ENCODE measurements around the gene ANKHD1.

The ANKHD1 gene

GRCh38 chr5:140547508-140548299 lies 146.1 kb downstream of the ANKHD1 start, which contains the start of gene EIF4EBP3:
Gene EIF4EBP3 (plus strand): TSS chr5:140547662. CDS start chr5:140547738, 76 bp downstream.
- DNase-seq: peak; percentile 94 to 96

GRCh38 chr5:140548300-140548688 lies 146.7 kb downstream of the ANKHD1 start:
- no peak for DNase-seq

- DNase-seq: no peak
These were observed 147.2 kb downstream of the ANKHD1 start for GRCh38 chr5:140548791-140549190.

- DNase-seq: peak; percentile 80 to 86
These were observed 147.9 kb downstream of the ANKHD1 start for GRCh38 chr5:140549237-140550144.

GRCh38 chr5:140550147-140551079 lies 148.8 kb downstream of the ANKHD1 start:
- no peak for DNase-seq

- no peak for DNase-seq
These were observed 150.2 kb downstream of the ANKHD1 start for GRCh38 chr5:140551872-140552271.

- no peak for DNase-seq
These were observed 152.0 kb downstream of the ANKHD1 start for GRCh38 chr5:140553657-140554056.

GRCh38 chr5:140554454-140554853 lies 152.8 kb downstream of the ANKHD1 start:
- peak; percentile 34 to 47 for DNase-seq

GRCh38 chr5:140555747-140556312 lies 154.2 kb downstream of the ANKHD1 start:
- DNase-seq: no peak

GRCh38 chr5:140556438-140556837 lies 154.8 kb downstream of the ANKHD1 start:
- peak; percentile 42 to 52 for DNase-seq

GRCh38 chr5:140557136-140557805 lies 155.6 kb downstream of the ANKHD1 start, which contains the start of gene SRA1:
Gene SRA1 (minus strand): TSS chr5:140557473. CDS start chr5:140557452, 21 bp downstream.
- DNase-seq: peak; percentile 94 to 95

GRCh38 chr5:140557965-140558364 lies 156.3 kb downstream of the ANKHD1 start:
- no peak for DNase-seq

GRCh38 chr5:140558542-140558941 lies 156.9 kb downstream of the ANKHD1 start:
- DNase-seq: no peak

- DNase-seq: no peak
These were observed 158.6 kb downstream of the ANKHD1 start for GRCh38 chr5:140560227-140560626.

GRCh38 chr5:140561753-140562523 lies 160.3 kb downstream of the ANKHD1 start:
- no peak for DNase-seq

- no peak for DNase-seq
These were observed 162.0 kb downstream of the ANKHD1 start for GRCh38 chr5:140563596-140563995.

- peak; percentile 99 to 100 for DNase-seq
These were observed 162.8 kb downstream of the ANKHD1 start, which contains the start of the genes APBB3 and SLC35A4 for GRCh38 chr5:140564196-140565023. Gene APBB3 (minus strand): TSS chr5:140564598. CDS start chr5:140564245, 353 bp downstream. Gene SLC35A4 (plus strand): TSS chr5:140564828. CDS start chr5:140567170, 2,342 bp downstream.

GRCh38 chr5:140565024-140565779 lies 163.6 kb downstream of the ANKHD1 start:
- DNase-seq: no peak

- DNase-seq: no peak
These were observed 164.1 kb downstream of the ANKHD1 start for GRCh38 chr5:140565780-140566095.
